Measurements from ENCODE around the gene UBXN1. TPM values are rescaled to one million over a fixed set of nuclear protein-coding genes. Genes with fewer than 3 reads are reported as not detected.

Gene UBXN1
- total and polyA plus RNA-seq, 10 of the 15 experiments (the other 5 are each of a cell fraction or from before 2014, with no cell fraction given) = 7.0 to 173 (median 106) TPM

DNA sequence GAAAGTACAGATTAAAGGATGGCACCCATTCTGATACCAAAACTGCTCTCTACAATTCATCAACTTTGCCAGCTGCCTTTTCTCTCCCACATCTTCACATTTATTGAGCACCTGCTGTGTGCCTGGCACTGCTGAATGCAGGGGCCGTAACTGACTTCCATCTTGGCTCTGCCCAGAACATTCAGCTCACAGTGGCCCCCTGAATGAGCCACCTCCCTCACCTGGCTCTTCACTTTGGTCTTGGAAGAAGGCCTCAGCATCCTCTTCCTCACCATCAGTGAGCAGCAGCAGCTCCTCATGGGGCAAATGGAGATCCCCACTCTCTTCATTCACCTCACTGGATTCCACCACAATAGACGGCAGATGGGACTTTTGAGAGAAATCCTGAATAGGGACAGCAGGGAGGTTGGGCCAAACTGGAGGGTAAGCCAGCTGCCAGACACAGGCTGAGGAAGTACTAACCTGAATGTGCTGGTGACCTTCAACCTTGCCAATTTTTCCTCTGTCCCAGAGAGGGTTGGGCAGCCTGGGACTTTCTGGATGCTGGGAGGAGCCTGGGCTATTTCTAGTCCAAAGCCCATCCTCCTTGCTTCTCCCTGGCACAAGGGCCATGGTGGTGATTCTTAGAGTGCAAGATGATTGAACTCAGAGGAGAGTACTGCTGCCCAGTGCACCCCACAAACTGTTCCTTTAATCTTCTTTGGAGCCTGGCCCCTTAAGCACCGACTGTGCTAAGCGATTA is 9.3 kb downstream of the UBXN1 start:
- Histone ChIP-seq H3K27me3 (replicated peaks in 1 of 2; ENCODE audit: control insufficient read depth in 2 of 2, insufficient read depth in 2 of 2, low read length in 1 of 2) (no peaks in the 10 kb centered on the region), H3K79me2 (ENCODE audit: control insufficient read depth, insufficient read depth, low read length) (peaks cover 68% of the 10 kb centered on the region), H3K36me3 (ENCODE audit: control insufficient read depth in 2 of 2, insufficient read depth in 2 of 2, low read length in 1 of 2) (peaks cover 0 to 6% of the 10 kb centered on the region in 2 experiments; a peak in 1 of 4 replicates), H3K4me3 (no peak overlapping the region), H3K4me2 (ENCODE audit: control insufficient read depth, insufficient read depth) (peak overlapping the region; percentile 64), H4K20me1 (ENCODE audit: control insufficient read depth, insufficient read depth) (no peaks in the 10 kb centered on the region), H2AFZ (ENCODE audit: control insufficient read depth, low read depth, low read length) (no peak overlapping the region), H3K27ac (ENCODE audit: control insufficient read depth, insufficient read depth) (no peak overlapping the region), H3K9me3 (replicated peaks; ENCODE audit: control insufficient read depth, insufficient read depth, low read length) (no peaks in the 10 kb centered on the region), H3K9ac (ENCODE audit: control insufficient read depth, insufficient read depth, low read length) (no peak overlapping the region), H3K4me1 (ENCODE audit: control insufficient read depth, insufficient read depth, low read length) (peaks cover 21% of the 10 kb centered on the region)
- in situ Hi-C loops (cut with MboI) = no loop called here
- FAIRE-seq (no peak), ATAC-seq (no peak), DNase-seq (ENCODE audit: low read depth, low spot score) (no peak)
- CTCF ChIA-PET = interaction anchor here (1.0 to 1.4 kb wide), 2 partner anchors 78 to 245 kb away, joined by 4 to 5 read pairs; partner anchors contain the start of gene TUT1
- SMC1A ChIA-PET (ENCODE audit: uncharacterized antibody, unreplicated experiment) = interaction anchor here (0.6 to 1.4 kb wide), 4 partner anchors 15 to 188 kb away, joined by 3 to 4 read pairs (median 3); no protein-coding TSS in a partner anchor
- POLR2A ChIA-PET = interaction anchor here (1.0 to 16.2 kb wide), 8 partner anchors 10 to 85 kb away, joined by 3 to 295 read pairs (median 6); partner anchors contain the start of genes GANAB, HNRNPUL2, INTS5 and TTC9C
- no TSS peak for BruUV-seq (replicated peaks)
- TF ChIP-seq ETV6 (conservative IDR thresholded peaks at IDR 0.05 in 1 of 2, IDR thresholded peaks at IDR 0.05 in 1 of 2; ENCODE audit: borderline replicate concordance in 1 of 2, low read depth in 1 of 2) (no peak), ZNF207 (IDR thresholded peaks at IDR 0.05; ENCODE audit: borderline replicate concordance) (no peak), CBX3 (IDR thresholded peaks at IDR 0.05; ENCODE audit: borderline replicate concordance, low read depth) (no peak), POLR2A (IDR thresholded peaks at IDR 0.05; ENCODE audit: low read depth, low read length) (0 out of 2 replicates have a peak, but pooled peaks have one; percentile 29)
- 86% methylated on average over 4 of the region's 4 CpGs for whole genome bisulfite sequencing (ENCODE audit: insufficient coverage, insufficient replicate concordance, low lambda C conversion rate, missing lambda C conversion rate)
- intact Hi-C loops (cut with micrococcal nuclease; ENCODE audit: unreplicated experiment) = loop anchor here (2.0 to 5.0 kb wide), 3 partner anchors 57 to 193 kb away; partner anchors contain the start of genes EML3, ROM1 and TUT1
- RAD21 ChIA-PET (ENCODE audit: unreplicated experiment) = interaction anchor here (0.7 kb wide), 1 partner anchor 179 kb away, joined by 3 read pairs; no protein-coding TSS in a partner anchor

DNA sequence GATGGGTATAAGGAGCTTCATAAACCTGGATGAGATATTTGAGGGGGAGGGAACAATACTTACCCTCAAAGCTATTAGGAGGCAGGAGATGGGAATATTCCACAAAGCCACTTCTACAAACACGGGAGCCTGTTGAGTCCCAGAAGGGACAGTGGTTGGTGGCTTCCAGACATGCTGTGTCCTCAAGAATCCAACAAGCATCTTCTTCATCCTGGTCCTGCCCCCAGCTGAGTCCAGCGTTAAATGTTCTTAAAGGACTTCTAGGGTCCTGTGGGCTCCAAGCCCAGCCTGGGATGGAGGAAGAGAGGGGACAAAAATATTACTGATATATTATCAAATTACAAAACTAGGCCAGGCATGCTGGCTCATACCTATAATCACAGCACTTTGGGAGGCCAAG is 11.4 kb downstream of the UBXN1 start:
- ChIA-PET SMC1A (ENCODE audit: uncharacterized antibody, unreplicated experiment) (interaction anchor here (0.6 to 1.5 kb wide), 11 partner anchors 10 to 187 kb away, joined by 3 to 6 read pairs (median 3); partner anchors contain the start of genes B3GAT3, INTS5, TUT1 and ZBTB3), POLR2A (interaction anchor here (0.6 to 16.2 kb wide), 20 partner anchors 10 to 189 kb away, joined by 3 to 295 read pairs (median 5); partner anchors contain the start of genes B3GAT3, GANAB, HNRNPUL2 and INTS5), CTCF (interaction anchor here (0.8 to 2.4 kb wide), 8 partner anchors 9 to 75 kb away, joined by 3 to 10 read pairs (median 4); partner anchors contain the start of genes TUT1 and UBXN1), RAD21 (ENCODE audit: unreplicated experiment) (interaction anchor here (0.9 to 1.8 kb wide), 5 partner anchors 10 to 46 kb away, joined by 3 to 8 read pairs (median 3); partner anchors contain the start of gene B3GAT3)
- intact Hi-C loops (cut with micrococcal nuclease; ENCODE audit: unreplicated experiment) (no loop called here), in situ Hi-C loops (cut with MboI) (no loop called here)
- Histone ChIP-seq H3K4me1 (ENCODE audit: control insufficient read depth, insufficient read depth, low read length) (peaks cover 14% of the 10 kb centered on the region), H3K27me3 (replicated peaks in 1 of 2; ENCODE audit: control insufficient read depth in 2 of 2, insufficient read depth in 2 of 2, low read length in 1 of 2) (no peaks in the 10 kb centered on the region), H3K9me3 (replicated peaks; ENCODE audit: control insufficient read depth, insufficient read depth, low read length) (no peaks in the 10 kb centered on the region), H4K20me1 (ENCODE audit: control insufficient read depth, insufficient read depth) (no peaks in the 10 kb centered on the region), H3K79me2 (ENCODE audit: control insufficient read depth, insufficient read depth, low read length) (peaks cover 71% of the 10 kb centered on the region), H3K27ac (ENCODE audit: control insufficient read depth, insufficient read depth) (peak overlapping the region; percentile 95), H3K4me3 (peak overlapping the region; percentile 95), H3K4me2 (ENCODE audit: control insufficient read depth, insufficient read depth) (peak overlapping the region; percentile 95), H2AFZ (ENCODE audit: control insufficient read depth, low read depth, low read length) (no peak overlapping the region), H3K36me3 (ENCODE audit: control insufficient read depth in 2 of 2, insufficient read depth in 2 of 2, low read length in 1 of 2) (peaks cover 5 to 11% of the 10 kb centered on the region in 2 experiments), H3K9ac (ENCODE audit: control insufficient read depth, insufficient read depth, low read length) (peak overlapping the region; percentile 96; the same call in 1 of the 2 replicates)
- DNase-seq (ENCODE audit: low read depth, low spot score) = no peak
- no peak for FAIRE-seq
- no TSS peak for BruUV-seq (replicated peaks)
- ATAC-seq = no peak
- TF ChIP-seq, protein P1, sequence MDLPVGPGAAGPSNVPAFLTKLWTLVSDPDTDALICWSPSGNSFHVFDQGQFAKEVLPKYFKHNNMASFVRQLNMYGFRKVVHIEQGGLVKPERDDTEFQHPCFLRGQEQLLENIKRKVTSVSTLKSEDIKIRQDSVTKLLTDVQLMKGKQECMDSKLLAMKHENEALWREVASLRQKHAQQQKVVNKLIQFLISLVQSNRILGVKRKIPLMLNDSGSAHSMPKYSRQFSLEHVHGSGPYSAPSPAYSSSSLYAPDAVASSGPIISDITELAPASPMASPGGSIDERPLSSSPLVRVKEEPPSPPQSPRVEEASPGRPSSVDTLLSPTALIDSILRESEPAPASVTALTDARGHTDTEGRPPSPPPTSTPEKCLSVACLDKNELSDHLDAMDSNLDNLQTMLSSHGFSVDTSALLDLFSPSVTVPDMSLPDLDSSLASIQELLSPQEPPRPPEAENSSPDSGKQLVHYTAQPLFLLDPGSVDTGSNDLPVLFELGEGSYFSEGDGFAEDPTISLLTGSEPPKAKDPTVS (IDR thresholded peaks at IDR 0.05; ENCODE audit: low read depth, low read length) = no peak
- no peak for TF ChIP-seq MTA2 (IDR thresholded peaks at IDR 0.05; ENCODE audit: low read depth)
- 0 out of 2 replicates have a peak, but pooled peaks have one; percentile 14 for TF ChIP-seq CBFB (IDR thresholded peaks at IDR 0.05; ENCODE audit: low read depth)
- WGBS (ENCODE audit: insufficient coverage, insufficient replicate concordance, low lambda C conversion rate, missing lambda C conversion rate) = 66% methylated on average over 2 of the region's 2 CpGs
